ENCODE results near the gene CLK3.

Gene CLK3

DNA sequence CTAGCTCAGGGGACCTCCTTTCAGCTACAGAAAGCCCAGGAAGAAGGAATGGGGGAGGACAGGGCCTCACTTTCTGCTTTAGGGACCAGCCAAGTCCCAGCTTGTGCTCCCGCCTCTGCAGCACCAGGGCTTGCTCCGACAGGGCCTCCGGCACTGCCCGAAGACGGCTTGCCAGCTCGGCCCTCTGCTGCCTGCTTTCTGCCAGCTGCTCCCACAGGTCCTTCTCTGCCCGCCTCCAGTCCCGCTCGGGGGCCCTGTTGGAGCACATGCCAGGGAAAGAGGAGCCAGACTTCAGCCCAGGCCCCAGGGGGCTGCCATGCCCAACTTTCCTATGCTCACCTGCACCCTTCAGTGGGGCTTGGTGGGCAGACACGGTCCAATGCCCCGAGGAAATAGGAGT lies 4.3 kb upstream of the CLK3 start:
- H3K4me3 ChIP-seq (ENCODE audit: low read length): no peak overlapping the region
- no peak for TF ChIP-seq ZNF274 (IDR thresholded peaks at IDR 0.05; ENCODE audit: low read depth, low read length)

DNA sequence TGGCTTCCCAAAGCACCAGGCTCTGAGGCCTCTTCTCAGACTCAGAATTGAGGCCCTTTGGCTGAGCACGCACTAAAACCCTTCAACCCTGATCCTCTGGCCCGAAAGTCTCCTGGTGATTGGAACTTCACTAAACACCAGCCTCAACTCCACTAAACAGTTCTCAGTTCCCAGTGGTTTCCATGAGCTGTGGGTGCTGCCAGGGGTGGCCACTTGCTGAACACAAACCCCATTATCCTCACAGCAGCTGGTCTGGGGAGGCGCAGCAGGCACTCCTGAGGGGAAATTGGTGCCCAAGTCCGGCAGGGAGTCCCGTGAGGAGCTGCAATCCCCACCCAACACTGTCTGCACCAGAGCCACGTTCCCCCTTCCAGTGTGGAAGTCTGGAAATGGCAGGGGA lies 3.8 kb upstream of the CLK3 start:
- no peak for TF ChIP-seq ZNF274 (IDR thresholded peaks at IDR 0.05; ENCODE audit: low read depth, low read length)
- H3K4me3 ChIP-seq (ENCODE audit: low read length): no peak overlapping the region

DNA sequence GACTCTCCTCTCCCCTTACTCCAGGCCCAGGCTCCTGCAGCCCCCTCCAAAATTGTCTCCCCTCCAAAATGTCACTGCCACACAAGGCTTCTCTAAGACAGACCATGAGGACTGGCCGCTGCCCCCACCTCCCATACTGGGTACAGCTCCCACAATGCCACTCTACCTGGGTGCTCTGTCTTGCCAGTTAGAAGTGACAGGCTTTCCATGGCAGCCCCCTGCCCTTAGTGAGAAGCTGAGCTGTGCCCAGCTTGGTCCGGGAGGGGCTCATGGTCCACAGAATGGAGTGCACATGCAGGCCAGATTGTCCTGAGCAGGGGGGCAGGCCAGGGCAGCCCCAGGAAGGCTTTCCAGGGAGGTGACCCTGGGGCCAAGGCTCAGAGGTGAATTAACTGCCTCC lies 3.0 kb upstream of the CLK3 start:
- no peak overlapping the region for H3K4me3 ChIP-seq (ENCODE audit: low read length)
- no peak for TF ChIP-seq ZNF274 (IDR thresholded peaks at IDR 0.05; ENCODE audit: low read depth, low read length)

DNA sequence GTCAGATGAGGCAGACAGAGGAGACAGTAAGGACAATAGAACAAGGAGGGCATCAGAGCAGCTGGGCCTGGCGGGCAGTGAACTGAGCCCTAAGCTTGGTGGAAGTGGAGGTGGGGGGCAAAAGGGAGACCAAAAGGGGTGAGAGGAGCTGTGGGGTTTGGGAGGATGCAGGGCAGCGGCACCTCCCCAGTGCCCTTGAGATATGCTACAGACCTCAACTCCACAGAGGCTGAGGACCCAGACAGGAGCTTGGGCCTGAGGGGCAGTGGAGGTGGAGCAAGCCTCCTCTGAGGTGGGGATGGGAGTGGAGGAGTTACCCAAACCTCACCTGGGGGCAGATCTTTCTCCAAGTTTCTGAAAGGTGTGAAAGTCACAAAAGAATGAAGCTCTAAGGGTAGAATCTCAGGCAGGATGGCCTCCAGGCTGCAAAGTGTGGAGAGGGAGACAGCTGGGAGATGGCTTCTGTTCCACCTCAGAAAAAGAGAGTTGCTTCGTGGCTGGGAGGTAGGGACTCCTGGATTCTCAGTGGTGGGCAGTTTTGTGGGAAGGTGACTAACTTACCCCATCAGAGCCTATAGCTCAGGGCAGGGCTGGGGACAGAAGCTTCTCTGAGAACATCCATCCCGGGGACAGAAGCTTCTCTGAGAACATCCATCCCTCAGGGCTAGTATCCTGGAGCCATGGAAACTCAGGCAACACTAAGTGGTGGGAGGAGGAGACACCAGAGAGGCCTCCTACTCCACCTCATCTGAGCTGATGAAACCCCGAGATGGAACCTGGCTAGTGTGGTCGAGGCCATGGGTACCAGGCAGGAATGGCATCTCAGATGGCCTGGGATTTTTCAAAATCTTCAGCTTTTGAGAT lies 2.3 kb upstream of the CLK3 start:
- no peak overlapping the region for H3K4me3 ChIP-seq (ENCODE audit: low read length)
- no peak for TF ChIP-seq ZNF274 (IDR thresholded peaks at IDR 0.05; ENCODE audit: low read depth, low read length)

DNA sequence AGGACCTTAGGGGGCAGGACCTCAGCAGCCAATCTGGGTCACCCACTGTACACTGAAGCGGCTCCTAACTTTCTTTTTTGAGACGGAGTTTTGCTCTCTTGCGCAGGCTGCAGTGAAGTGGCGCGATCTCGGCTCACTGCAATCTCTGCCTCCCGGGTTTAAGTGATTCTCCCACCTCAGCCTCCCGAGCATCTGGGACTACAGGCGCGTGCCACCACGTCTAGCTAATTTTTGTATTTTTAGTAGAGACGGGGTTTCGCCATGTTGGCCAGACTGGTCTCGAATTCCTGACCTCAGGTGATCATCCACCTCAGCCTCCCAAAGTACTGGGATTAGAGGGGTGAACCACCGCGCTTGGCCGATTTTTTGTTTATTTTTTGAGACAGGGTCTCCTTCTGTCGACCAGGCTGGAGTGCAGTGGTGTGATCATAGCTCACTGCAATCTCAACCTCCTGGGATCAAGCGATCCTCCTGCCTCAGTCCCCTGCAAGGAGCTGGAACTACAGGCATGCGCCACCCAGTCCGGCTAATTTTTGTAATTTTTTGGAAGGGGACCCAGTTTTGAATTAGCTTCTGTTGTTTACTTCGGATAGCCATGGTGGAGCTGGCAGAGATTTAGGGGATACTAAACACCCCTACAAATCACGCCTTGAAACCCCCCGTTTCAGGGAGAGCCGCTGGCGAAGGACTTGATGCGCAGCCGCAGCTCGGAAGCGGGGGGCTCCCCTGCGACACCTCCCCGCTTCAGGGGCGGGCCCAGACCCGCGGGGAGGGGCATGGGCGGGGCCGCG lies 1.5 kb upstream of the CLK3 start:
- no peak for TF ChIP-seq ZNF274 (IDR thresholded peaks at IDR 0.05; ENCODE audit: low read depth, low read length)
- H3K4me3 ChIP-seq (ENCODE audit: low read length): peak overlapping the region; percentile 86; the same call in 1 of the 2 replicates

DNA sequence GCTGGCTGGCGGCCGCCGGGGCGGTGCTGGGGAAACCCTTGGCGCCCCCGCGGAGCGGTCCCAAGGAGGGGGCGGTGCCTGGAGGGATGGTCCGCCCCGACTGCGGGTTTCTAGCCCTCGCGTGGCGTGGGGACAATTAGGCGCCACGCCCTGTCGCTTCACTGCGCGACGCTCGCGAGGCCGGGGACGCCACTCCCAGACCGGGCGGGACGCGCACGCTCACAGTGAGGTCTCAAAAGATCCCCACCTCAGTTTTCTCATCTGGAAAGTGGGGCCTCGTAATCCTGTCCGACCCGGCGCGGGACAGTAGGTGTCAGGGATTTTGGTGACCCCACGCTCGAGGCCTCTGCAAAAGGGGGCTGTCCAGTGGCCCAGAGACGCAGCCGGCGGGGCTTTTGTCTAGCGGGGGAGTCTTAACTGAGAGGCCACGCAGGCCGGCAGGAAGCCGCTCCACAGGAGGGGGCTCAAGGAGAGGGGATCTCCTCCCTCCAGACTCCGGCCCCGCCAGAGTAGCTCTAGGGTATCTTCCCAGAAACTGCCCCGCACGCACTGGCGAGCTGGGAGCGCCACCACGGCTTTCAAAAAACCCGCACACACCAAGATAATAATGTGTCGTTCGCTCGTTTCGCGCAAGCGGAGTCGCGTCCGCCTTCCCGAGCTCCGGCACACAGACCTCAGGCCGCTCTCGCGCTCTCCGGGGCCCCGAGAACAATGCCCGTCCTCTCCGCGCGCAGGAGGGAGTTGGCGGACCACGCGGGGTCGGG lies 710 bp upstream of the CLK3 start:
- peak overlapping the region; percentile 86 for H3K4me3 ChIP-seq (ENCODE audit: low read length)
- TF ChIP-seq ZNF274 (IDR thresholded peaks at IDR 0.05; ENCODE audit: low read depth, low read length): no peak

DNA sequence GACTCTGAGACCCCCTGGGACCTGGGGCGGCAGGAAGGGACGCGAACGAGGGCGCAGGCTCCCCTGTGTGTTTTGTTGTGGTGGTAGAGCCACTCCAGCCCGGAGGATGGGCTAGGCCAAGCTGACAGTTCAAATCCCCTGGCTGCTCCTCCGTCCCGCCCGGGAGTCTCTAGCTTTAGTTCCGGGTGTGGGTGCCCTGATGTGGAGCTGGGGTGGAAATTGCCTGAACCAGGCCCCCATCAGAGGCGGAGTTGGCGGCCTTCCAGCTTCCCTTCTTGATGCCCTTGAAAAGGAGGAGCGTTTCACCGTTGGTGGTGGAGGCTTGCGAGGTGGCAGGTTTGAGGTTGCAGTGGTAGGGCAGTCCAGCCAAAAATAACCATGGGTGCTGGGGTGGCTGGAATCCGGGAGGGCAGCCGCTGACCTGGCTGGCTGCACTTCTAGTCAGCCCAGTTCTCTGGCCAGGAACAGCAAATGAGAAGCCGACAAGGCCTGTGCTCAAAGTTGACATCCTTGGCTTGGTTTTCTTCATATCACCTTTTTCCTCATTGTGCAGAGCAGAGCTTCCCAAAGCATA lies 817 bp downstream of the CLK3 start:
- peak overlapping the region; percentile 86 for H3K4me3 ChIP-seq (ENCODE audit: low read length)
- no peak for TF ChIP-seq ZNF274 (IDR thresholded peaks at IDR 0.05; ENCODE audit: low read depth, low read length)

DNA sequence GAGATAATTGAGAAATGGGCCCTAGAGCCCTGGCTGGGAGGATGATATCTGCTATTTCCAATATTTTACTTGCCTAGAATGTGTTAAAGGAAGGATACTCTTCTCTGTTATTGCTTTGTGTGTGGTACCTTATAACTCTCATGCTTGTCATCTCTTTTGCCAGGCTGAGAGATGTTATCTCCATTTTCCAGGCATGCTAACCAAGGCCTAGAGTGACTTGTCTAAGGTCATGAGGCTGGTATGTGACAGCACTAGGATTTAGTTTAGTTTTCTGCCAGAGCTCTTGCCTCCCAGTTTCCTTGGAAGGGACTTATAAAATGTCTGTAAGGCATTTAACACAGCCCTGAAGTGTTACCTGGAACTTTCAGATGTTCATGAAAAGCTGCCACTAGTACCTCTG lies 1.4 kb downstream of the CLK3 start:
- H3K4me3 ChIP-seq (ENCODE audit: low read length): peak overlapping the region; percentile 86
- TF ChIP-seq ZNF274 (IDR thresholded peaks at IDR 0.05; ENCODE audit: low read depth, low read length): no peak

DNA sequence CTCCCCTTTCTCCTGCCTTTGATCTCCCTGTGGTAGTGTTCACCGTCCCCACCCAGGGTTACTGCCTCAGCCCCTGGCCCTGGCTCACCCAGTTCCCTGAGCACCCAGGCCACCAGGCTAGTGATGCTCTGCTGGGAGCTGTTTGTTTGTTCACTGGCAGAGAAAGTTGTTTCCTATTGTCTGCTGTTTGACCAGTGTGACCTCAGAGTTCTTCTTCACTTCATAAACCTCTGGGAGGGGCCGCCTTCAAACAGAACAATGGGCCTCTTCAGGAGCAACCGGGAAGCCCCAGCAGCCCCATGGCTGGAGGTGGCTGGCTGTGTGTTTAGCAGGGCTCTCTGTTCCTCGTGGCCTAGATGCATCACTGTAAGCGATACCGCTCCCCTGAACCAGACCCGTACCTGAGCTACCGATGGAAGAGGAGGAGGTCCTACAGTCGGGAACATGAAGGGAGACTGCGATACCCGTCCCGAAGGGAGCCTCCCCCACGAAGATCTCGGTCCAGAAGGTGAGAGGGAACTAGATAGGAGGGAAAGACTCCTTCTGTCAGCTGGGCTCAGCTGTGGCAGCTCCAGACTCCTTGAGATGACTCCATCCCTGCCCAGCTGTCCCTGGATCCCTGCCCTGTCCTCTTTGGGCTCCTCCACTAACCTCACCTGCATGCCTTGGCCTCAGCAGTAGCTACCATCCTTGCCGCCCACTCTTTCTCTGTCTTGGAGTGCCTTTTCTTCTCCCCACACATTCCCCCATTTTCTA lies 3.4 kb downstream of the CLK3 start:
- no peak overlapping the region for H3K4me3 ChIP-seq (ENCODE audit: low read length)
- TF ChIP-seq ZNF274 (IDR thresholded peaks at IDR 0.05; ENCODE audit: low read depth, low read length): no peak

DNA sequence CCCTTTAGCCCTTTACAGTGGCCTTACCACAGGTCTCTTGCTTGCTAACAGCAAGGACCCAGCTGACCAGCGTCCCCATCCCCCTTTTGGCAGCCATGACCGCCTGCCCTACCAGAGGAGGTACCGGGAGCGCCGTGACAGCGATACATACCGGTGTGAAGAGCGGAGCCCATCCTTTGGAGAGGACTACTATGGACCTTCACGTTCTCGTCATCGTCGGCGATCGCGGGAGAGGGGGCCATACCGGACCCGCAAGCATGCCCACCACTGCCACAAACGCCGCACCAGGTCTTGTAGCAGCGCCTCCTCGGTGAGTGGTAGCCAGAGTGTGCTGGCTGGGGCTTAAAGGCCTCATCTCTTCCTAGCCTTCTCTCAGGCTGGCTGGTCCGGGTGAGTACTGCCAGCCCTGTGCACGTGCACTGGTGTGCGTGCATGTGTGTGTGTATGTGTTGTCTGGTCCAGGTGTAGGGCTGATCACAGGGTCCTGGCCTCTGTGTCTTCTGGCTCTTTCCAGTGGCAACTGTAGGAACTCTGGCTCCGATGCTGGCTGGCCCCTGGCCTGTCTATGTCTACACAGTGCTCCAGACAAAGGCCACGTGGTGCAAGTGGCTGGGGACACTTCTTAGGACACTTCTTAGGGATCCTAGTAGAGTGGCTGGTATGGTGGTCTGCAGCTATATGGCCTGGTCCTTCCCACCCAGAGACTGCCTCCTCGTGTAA lies 4.4 kb downstream of the CLK3 start:
- no peak overlapping the region for H3K4me3 ChIP-seq (ENCODE audit: low read length)
- TF ChIP-seq ZNF274 (IDR thresholded peaks at IDR 0.05; ENCODE audit: low read depth, low read length): no peak

DNA sequence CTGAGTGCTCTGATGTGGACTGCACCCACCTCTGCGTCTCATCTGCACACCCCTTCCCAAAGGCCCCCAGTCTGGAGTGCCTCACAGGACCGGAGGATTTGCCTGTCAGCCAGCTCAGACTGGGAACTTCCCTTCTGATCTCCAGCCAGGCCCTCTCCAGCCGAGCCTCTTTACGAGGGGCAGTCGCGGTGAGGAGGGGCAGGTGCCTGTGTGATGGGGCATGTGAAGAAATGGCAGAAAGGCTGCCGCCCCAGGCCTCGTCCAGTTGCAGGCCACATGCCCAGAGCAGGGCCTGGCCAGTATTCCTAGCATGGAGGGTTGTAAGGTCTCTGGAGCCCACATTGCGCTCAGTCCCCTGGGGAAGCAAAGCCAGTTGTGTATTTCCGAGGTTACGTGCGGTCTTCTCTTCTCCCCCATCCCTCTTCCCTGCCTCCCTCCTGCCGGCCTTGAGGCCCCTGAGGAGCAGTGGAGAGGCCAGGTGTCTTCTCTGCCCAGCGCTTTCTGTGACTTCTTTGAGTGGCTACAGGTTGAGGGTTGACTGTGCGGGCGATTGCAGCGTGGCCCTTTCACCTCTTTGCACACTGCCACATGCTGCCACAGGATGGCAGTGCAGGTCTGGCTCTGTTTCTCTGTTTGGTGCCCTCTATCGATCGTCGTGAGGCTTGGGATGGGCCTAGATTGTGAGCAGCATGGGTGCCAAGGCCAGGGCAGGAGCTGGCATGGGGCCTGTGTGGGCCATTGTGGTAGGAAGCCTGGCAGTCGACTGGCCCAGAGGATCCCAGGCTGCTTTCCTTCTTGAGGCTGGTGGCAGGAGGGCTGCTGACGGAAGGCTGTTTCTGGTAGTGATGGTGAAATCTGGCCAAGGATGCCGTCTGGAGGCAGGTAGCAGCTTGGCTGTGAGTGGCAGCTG lies 5.3 kb downstream of the CLK3 start:
- TF ChIP-seq ZNF274 (IDR thresholded peaks at IDR 0.05; ENCODE audit: low read depth, low read length): no peak
- no peak overlapping the region for H3K4me3 ChIP-seq (ENCODE audit: low read length)

DNA sequence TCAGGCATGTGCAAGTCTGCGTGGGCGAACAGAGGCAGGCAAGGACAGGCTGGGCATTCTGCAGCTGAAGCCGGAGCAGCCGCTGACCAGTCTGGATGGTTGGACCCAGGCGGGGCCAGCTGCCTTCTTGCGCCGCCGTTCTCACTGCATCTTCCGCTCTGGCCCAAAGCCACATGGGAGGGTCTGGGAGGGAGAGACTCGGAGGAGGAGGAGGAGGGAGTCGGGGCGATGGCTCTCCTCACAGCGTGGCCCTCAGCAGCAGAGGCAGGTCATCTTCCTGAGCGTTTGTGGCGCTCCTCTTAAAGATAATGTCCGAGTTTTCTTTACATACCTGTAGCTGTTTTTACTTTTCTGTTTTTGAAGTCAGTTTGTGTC lies 5.9 kb downstream of the CLK3 start:
- TF ChIP-seq ZNF274 (IDR thresholded peaks at IDR 0.05; ENCODE audit: low read depth, low read length): no peak
- no peak overlapping the region for H3K4me3 ChIP-seq (ENCODE audit: low read length)
